ENCODE data around the gene ENDOV. TPM values are rescaled to one million over a fixed set of nuclear protein-coding genes. Genes with fewer than 3 reads are reported as not detected.
"Not testable (repeated sequence)": the region's sequence is repeated elsewhere in the genome, so short reads cannot be mapped to it uniquely, and the experiment has no call there.

The ENDOV gene
- polyA plus RNA-seq, 5 donors, result 32.7 to 46.6 (median 41.9) TPM

DNA sequence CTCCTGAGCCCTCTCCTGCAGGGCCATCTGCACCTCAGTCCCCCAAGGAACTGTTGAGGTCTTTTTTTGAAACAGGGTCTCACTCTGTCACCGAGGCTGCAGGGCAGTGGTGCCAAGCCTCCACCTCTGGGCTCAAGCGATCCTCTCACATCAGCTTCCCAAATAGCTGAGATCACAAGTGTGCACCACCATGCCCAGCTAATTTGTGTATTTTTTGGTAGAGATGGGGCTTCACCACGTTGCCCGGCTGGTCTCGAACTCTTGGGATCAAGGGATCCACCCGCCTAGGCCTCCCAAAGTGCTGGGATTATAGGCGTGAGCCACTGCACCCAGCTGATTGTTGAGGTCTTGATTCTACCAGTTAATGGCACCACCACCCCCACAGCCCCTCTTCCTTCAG lies 27.9 kb upstream of the ENDOV start:
- no peak for DNase-seq

DNA sequence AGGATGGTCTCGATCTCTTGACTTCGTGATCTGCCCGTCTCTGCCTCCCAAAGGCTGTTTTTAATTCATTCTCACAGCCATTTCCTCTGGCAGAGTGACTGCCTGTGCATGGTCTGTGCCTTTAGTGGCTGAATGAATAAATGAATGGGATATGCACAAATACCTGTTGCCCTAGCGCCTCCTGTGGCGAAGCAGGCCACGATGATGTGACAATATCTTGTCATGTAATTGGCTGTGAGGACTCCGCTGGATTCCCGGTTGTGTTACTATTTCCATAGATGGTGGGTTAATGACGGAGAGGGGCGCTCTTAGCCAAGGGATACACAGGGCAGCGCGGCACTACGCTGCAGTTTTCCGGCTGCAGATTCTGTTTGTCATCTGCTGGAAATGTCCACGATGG lies 26.8 kb upstream of the ENDOV start:
- DNase-seq, result no peak

DNA sequence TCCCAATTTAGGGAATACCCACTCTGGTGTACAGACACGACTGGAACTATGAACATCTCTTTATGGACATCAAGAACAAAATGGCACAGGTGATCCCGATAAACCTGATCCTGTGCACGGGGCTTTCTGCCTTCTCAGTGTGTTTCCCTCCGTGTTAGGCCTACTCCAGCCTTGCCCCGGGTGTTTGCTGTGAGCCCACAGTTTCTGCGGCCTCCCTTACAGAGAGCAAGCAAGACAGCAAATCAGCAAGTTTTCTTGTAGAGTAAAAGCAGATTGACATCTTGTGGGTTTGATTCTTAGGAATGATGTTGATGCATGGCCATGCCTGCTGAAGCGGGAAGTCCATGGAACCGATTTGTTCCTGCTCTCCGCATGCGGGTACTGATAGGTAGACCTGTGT lies 26.4 kb upstream of the ENDOV start:
- no peak for DNase-seq

DNA sequence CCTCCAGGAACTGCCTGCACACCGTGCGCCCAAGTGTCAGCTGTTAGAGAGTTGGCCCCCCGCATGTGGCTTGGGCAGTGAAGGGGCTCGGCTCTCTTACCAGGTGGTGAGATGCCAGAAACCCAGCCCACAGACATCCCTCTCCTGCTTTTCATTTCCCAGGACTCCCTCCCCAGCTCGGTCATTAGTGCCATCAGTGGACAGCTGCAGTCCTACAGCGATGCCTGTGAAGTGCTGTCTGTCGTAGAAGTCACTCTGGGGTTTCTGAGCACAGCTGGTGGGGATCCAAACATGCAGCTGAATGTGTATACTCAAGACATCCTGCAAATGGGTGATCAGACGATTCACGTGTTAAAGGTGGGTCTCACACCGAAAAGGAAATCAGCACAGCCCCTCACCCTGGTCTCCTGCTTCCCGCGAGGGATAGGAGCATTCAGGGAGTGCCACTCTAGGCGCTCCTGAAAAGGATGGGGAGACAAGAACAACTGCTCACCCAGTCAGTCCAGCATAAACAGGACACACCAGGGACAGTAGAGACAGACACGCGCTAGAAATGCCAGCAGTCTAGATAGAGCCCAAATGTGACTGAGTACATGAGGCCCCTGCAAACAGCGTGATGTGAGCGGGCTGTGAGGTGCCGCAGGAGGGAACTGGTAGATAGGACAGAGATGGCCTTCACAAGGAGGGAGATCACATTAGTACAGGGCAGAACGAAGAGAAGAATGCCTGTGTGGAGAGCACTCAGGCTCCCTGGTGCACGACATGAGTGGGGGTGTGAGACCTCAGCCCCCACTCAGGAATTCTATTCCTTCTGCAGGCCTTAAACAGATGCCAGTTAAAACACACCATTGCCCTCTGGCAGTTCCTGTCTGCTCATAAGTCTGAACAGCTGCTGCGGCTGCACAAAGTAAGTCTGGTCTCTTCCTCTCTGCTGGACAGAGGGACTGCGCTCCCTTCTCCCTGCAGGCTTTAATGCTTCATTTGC lies 25.7 kb upstream of the ENDOV start:
- no peak for DNase-seq

DNA sequence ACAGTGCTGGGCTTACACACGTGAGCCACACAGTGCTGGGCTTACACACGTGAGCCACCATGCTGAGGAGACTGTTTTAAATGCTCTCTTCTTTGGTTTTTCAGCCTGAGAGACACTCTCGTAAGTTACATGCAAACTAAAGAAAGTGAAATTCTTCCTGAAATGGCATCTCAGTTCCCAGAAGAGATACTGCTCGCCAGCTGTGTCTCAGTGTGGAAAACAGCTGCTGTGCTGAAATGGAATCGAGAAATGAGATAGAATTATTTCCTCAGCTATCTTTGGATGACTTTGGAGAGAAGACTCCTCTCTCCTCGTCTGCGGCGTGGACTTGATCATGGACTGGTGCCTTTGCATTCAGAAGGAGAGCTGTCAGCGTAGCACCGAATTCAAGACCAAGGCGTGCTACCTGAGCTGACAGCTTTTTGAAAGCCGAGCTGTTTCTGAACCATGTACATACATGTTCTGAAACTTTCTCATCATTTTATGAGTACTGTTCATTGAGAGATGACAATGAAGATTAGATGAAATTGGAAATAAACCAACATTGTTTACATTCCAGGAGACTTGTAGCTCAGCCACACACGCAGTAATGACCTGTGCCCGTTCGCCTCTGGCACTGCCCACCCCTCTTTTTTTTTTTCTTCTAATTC lies 21.6 kb upstream of the ENDOV start:
- DNase-seq, result no peak

DNA sequence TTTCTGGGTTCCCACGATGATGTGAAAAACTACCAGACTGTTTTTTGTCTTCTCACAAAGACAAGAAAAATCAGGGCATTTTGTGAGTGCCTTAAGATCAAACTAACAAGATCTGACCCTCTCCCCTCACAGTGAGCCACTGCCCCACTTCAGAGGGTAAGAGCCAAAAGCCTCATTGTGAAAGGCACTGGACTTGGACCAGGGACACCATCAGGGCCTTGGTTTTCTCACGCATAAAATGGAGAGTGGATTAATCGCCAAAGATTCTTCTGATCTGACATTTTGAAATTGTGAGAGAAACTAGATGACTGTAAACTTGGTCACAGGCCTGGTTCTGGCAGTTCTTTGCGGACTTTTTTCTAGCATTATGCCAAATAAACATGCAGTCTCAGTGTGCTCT lies 21.0 kb upstream of the ENDOV start:
- peak; percentile 35 to 40 for DNase-seq

DNA sequence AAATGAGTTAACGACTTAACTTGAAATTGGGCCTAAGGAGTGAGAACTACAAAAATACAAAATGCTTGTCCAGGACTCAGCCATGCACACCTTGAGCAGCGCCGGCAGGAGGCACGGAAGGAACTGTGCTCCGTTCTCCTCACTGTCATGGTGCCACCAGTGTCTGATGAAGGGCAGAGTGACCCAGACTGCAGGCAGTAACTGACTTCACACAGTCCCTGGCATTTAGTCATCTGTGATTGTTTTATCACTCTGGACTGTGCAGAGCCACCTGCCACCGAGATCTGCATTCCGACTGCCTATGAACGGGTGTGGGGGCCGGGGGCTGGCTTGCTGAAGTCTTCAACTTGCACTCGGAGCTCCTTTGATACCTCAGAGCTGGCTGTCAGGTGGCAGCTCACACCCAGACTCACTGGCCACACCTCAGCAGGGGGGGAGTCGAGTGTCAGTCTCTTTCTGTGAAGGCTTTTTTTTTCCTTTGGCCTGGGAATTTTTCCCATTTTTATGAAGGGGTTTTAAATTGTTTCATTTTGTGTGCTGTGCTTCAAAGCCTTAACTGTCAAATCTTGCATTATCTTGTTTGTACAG lies 20.2 kb upstream of the ENDOV start:
- no peak for DNase-seq

DNA sequence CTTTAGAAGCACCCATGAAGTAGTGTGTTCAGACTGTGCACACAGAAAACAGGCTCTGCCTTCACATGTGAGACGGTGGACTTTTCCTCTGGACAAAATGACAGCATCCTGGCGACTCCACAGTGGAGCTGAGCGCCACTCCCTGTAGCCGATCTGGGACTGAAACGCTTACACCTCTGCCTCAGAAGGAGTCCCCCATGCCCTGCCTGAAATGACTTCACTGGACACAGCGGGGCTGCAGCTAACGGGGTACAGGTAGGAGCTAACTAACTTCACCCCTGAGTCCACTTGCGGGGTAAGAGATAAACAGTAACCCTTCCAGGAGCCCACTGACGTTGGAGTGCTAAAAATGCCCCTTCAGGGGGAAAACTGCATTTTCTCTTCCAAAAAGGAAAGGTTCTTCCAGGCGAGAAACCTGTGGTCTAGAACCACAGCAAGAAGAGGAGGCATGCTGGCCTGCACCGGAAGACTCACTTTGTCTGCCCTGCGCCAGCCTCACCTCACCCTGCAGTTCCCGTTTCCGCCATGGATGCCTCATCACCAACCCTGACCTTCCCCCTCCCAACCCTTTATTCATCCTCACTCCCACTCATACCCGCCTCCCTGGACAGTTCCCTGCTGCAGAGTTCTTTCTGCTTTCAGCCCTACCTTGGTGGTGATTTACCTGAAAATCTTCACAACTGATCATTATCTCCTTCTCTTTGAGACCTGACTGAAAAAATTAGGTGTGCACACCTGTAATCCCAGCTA lies 19.4 kb upstream of the ENDOV start:
- DNase-seq, result no peak

DNA sequence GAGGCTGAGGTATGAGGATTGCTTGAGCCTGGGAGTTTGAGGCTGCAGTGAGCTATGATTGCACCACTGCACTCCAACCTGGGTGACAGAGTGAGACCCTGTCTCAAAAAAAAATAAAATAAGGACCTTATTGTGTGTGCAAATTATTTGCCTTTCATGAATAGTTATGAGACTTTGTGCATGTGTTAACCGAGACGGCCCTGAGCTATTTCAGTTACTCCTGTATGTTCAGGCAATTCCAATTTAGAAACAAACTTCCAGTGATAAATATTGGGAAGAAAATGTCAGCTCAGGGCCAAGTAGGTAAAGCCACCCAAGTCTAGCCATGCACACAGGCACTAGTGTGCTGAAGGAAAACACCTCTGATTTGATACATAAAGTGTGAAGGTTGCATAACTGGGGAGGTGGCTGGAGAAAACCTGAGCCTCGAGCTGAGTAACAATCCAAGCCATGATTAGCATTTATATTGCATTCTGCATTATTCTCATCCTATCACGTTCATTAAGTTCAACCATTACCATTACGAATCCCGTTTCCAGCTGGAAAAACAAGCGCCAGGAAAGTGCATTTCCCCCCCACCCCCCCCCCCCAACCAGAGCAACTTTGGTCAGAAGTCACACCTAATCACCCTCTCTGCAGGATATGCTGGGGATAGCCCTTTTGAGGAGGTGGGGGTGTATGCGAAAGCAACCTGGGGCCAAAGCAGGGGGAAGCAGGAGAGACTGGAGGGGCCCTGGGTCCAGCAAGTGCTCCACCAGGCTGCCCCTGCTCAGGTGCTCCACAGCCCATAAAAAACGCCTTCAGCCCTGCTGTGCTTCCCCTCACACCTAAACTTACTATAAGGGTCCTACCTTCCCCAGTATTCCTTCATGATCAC lies 18.6 kb upstream of the ENDOV start:
- no peak for DNase-seq

DNA sequence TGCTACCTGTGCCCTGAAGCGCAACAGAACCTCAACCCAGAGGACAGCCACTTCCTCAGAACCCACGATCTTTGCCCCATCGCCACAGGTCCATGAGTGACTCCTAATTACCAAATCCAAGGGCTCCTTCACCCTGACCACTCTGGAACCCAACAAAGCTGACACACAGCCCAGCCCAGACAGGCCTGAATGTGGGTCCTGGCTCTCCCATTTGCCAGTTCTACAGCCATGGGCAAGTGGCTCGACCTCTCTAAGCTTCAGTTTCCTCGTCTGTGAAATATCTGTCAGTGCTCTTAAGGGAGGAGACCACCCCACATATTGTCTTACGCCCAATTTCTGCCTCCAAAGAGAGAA lies 18.0 kb upstream of the ENDOV start:
- DNase-seq, result no peak

DNA sequence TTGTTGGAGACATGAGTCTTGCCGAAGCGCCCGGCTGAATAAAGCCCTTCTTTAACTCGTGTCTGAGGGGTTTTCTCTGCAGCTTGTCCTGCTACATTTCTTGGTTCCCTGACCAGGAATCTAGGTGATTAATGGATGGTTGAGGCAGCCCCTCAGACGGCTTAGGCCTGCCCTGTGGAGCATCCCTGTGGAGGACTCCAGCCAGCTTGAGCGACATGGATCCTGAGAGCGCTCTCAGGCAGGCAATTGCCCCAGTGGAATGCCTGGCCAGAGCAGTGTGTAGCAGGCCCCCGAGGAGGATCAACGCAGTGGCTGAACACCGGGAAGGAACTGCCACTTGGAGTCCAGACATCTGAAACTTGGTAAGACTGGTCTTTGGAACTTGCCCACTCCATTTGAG lies 17.3 kb upstream of the ENDOV start:
- DNase-seq, result no peak

DNA sequence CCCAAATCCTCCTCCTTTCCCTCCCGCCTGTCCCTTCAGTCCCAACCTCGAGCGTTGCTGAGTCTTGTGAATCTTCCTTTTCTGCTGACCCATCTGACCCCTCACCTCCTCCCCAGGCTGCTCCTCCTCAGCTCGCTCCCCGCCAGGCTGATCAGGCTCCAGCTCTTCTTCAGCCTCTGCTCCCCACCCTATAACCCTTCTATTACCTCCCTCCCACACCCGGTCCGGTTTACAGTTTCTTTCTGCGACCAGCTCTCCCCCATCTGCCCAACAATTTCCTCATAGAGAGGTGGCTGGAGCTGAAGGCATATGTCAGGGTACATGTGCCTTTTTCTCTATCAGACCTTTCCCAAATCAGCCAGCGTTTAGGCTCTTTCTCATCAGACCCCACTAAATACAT lies 13.9 kb upstream of the ENDOV start:
- DNase-seq, result not testable (repeated sequence)

DNA sequence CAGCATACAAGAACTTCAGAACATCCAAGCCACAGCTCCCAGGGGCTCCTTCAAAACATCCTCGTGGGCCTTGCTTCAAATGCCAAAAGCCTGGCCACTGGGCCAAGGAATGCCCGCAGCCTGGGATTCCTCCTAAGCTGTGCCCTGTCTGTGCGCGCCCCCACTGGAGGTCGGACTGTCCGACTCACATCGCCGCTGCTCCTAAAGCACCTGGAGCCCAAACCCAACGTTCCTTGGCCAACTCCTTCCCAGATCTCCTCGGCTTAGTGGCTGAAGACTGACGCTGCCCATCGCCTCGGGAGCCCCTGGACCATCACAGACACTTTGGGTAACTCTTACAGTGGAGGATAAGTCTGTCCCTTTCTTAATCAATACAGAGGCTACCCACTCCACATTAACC lies 12.9 kb upstream of the ENDOV start:
- not testable (repeated sequence) for DNase-seq

DNA sequence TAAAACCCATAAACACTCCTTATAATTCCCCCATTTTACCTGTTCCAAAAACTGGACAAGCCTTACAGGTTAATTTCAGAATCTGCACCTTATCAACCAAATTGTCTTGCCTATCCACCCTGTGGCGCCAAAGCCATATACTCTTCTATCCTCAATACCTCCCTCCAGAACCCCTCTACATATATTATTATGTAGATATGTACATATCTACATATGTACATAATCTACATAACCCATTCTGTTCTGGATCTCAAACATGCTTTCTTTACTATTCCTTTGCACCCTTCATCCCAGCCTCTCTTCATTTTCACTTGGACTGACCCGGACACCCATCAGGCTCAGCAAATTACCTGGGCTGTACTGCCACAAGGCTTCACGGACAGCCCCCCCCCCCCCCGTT lies 12.0 kb upstream of the ENDOV start:
- DNase-seq, result no peak

DNA sequence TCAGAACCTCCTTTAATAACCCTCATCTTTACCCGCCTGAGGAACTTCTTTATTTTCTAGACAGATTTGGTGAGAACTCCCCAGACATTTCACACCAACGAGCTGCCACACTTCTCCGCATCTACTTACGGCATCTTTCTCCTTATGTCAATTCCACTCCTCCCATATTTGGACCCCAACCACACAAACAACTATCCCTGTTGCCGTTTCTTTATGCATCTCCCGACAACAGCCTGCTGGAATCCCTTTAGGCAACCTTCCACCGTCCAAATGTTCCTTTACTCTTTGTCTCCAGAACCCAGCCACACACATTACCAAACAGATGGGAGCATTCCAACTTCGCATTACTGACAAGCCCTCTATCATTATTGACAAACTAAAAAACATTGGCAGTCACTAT lies 8.8 kb upstream of the ENDOV start:
- DNase-seq, result no peak

DNA sequence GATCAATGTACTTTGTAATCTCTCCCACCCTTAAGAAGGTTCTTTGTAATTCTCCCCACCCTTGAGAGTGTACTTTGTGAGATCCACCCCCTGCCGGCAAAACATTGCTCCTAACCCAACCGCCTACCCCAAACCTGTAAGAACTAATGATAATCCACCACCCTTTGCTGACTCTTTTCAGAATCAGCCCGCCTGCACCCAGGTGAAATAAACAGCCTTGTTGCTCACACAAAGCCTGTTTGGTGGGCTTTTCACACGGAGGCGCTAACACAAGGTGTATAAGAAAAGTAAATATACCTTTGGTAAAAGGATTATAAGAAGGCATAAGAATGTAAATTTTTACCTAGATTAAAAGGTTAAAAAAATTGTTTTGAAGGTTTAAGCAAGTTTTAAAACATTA lies 7.0 kb upstream of the ENDOV start:
- not testable (repeated sequence) for DNase-seq

DNA sequence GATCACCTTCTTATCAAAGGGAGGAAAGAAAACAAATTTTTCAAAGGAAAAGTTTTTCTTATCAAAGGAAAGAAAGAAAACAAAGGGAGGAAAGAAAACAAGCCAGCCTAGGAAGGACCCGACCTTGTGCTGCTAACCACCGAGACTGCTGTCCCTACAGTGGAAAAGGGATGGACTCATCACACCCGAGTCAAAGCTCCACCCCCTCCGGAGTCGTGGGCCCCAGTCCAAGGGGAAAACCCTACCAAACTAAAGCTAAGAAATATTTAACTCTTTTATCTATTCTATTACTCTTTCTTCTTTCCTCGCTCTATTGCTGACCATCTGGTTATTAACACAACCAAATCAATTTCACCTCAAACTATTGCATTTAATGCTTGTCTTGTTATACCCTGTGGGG lies 6.1 kb upstream of the ENDOV start:
- DNase-seq, result no peak

DNA sequence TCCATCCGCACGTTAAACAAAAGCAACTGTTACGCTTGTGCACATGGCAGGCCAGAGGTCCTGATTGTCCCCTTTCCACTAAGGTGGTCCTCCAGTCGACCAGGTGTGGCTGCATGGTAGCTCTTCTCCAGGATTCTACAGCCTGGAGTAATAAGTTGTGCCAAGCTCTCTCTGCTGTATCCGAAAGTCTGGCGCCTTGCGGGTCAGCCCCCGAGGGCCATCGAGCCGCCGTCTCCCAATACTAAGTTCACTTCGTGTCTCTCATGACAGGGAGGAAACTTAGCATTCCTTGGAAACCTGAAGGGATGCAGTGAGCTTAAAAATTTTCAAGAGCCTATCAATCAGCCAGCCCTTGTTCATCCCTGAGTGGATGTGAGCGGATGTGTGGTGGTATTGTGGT lies 5.3 kb upstream of the ENDOV start:
- no peak for DNase-seq

DNA sequence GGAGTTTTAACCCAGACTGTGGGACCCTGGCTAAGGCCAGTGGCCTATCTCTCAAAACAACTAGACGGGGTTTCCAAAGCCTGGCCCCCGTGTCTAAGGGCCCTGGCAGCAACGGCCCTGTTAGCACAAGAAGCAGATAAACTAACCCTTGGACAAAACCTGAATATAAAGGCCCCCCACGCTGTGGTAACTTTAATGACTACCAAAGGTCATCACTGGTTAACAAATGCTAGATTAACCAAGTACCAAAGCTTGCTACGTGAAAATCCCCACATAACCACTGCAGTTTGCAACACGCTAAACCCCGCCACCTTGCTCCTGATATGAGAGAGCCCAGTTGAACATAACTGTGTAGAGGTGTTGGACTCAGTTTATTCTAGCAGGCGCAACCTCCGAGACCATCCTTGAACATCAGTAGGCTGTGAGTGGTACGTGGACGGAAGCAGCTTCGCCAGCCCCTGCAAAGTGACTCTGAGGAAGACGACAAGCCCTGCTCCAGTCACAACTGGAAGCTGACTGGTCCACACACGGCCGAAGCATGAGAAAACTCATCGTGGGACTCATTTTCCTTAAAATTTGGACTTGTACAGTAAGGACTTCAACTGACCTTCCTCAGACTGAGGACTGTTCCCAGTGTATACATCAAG lies 4.4 kb upstream of the ENDOV start:
- DNase-seq, result not testable (repeated sequence)

DNA sequence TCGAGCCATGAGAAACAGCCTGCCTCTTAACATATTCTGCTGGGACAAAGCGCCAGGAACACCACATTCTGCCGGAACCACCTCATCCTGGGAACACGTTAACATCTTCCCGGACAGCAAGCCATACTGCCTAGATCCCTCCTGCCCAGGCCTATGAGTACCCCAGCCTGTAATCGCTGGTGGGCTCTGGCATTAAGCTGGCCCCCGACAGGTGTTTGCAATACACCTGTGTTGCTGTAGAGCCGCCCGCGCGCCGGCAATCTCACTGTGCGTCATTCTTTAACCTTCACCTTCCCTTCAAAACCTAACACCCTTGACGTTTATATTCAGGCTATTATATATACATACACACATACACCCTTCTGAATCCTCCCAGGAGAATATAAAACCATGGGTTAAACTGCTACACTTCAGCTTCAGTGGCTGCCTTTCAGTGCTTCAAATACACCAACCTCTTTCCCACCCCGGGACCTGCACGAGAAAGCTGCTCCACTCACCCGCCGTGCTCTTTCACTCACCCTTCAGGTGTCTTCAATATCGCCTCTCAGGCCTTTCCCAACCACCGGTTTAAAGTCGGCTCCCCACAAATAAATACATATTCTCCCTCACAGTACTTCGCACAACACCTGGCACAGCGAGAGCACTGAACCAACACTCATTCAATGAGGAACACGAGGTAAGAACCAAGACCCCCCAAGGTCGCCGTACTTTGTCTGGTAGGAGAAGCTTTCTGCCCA lies 1.0 kb upstream of the ENDOV start:
- no peak for DNase-seq

Data from right lung (tissue), 5 donors.